ENCODE measurements around the gene CD101. TPM values are rescaled to one million over a fixed set of nuclear protein-coding genes. Genes with fewer than 3 reads are reported as not detected.

Gene CD101
- total RNA-seq, 1 donor from 2014 or later = 0.10 TPM

DNA sequence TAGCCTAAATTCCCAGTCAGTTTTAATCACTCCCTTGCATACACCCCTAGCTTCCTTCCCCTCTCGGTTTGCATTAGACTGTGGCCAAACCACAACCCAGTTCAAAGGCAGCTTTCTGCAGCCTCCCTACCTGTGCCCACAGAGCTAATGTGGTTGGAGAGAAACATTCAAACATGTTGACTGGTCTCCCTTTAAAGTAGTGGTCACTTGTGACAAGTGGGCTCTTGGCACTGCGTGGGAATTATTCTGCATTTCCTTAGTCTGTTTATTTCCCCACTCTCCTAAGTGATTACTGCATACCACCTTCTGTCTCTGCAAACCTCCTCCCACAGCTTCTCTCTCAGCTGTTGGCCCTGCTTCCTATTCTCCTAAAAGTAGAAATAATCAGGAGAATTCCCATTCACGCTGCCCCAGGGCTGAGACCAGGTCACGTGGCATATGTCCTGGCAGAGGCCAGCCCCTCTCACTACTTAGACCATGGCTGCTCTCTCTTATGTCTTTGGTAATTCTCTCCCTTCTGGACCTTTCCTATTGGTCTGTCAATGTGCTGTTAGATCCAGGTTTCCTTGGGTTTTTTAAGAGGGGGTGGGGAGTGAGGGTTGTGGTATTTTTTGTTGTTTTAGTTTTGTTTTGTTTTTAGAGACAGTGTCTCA lies 38.4 kb upstream of the CD101 start:
- no peak for DNase-seq (ENCODE audit: low spot score)
- TF ChIP-seq, protein P1, sequence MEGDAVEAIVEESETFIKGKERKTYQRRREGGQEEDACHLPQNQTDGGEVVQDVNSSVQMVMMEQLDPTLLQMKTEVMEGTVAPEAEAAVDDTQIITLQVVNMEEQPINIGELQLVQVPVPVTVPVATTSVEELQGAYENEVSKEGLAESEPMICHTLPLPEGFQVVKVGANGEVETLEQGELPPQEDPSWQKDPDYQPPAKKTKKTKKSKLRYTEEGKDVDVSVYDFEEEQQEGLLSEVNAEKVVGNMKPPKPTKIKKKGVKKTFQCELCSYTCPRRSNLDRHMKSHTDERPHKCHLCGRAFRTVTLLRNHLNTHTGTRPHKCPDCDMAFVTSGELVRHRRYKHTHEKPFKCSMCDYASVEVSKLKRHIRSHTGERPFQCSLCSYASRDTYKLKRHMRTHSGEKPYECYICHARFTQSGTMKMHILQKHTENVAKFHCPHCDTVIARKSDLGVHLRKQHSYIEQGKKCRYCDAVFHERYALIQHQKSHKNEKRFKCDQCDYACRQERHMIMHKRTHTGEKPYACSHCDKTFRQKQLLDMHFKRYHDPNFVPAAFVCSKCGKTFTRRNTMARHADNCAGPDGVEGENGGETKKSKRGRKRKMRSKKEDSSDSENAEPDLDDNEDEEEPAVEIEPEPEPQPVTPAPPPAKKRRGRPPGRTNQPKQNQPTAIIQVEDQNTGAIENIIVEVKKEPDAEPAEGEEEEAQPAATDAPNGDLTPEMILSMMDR (IDR thresholded peaks at IDR 0.05; ENCODE audit: unreplicated experiment) = no peak
- Mint-ChIP-seq H3K27ac (ENCODE audit: unreplicated experiment) (no peak overlapping the region), H3K27me3 (ENCODE audit: unreplicated experiment) (peaks cover 4% of the 10 kb centered on the region), H3K4me1 (ENCODE audit: unreplicated experiment) (no peaks in the 10 kb centered on the region), H3K4me3 (ENCODE audit: unreplicated experiment) (no peak overlapping the region), H3K36me3 (ENCODE audit: low read depth, unreplicated experiment) (peaks cover 9% of the 10 kb centered on the region), H3K9me3 (ENCODE audit: unreplicated experiment) (no peaks in the 10 kb centered on the region)

DNA sequence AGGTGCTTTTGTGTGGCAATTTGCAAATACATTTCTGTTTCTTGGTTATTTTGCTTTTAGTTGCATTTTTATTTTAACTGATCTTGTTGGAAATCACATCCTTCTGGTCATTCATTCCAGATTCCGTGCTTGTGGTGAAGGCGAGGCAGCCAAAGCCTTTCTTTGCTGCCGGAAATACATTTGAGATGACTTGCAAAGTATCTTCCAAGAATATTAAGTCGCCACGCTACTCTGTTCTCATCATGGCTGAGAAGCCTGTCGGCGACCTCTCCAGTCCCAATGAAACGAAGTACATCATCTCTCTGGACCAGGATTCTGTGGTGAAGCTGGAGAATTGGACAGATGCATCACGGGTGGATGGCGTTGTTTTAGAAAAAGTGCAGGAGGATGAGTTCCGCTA lies 34.8 kb upstream of the CD101 start:
- Mint-ChIP-seq H3K27ac (ENCODE audit: unreplicated experiment) (no peak overlapping the region), H3K4me1 (ENCODE audit: unreplicated experiment) (peaks cover 20% of the 10 kb centered on the region), H3K27me3 (ENCODE audit: unreplicated experiment) (no peaks in the 10 kb centered on the region), H3K4me3 (ENCODE audit: unreplicated experiment) (no peak overlapping the region), H3K9me3 (ENCODE audit: unreplicated experiment) (no peaks in the 10 kb centered on the region), H3K36me3 (ENCODE audit: low read depth, unreplicated experiment) (peaks cover 17% of the 10 kb centered on the region)
- TF ChIP-seq, protein P1 (IDR thresholded peaks at IDR 0.05; ENCODE audit: unreplicated experiment) = no peak
- DNase-seq (ENCODE audit: low spot score) = no peak

DNA sequence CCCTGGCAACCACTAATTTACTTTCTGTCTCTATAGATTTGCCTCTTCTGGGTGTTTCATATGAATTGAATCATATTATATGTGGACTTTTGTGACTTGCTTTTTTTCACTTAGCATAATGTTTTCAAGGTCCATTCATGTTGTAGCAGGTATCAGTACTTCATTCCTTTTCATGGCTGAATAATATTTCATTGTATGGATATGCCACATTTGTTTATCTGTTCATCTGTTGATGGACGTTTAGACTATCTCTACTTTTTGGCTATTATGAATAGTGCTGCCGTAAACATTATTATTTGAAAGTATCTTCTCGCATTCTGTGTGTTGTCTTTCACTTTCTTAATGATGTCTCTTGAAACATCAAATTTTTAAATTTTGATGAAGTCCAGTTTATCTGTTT lies 32.8 kb upstream of the CD101 start:
- TF ChIP-seq, protein P1 (IDR thresholded peaks at IDR 0.05; ENCODE audit: unreplicated experiment) = no peak
- peaks cover 27% of the 10 kb centered on the region for H3K4me1 Mint-ChIP-seq (ENCODE audit: unreplicated experiment)
- H3K9me3 Mint-ChIP-seq (ENCODE audit: unreplicated experiment) = no peaks in the 10 kb centered on the region
- H3K27ac Mint-ChIP-seq (ENCODE audit: unreplicated experiment) = no peak overlapping the region
- no peak for DNase-seq (ENCODE audit: low spot score)
- no peak overlapping the region for H3K4me3 Mint-ChIP-seq (ENCODE audit: unreplicated experiment)
- peaks cover 19% of the 10 kb centered on the region for H3K36me3 Mint-ChIP-seq (ENCODE audit: low read depth, unreplicated experiment)
- H3K27me3 Mint-ChIP-seq (ENCODE audit: unreplicated experiment) = no peaks in the 10 kb centered on the region

DNA sequence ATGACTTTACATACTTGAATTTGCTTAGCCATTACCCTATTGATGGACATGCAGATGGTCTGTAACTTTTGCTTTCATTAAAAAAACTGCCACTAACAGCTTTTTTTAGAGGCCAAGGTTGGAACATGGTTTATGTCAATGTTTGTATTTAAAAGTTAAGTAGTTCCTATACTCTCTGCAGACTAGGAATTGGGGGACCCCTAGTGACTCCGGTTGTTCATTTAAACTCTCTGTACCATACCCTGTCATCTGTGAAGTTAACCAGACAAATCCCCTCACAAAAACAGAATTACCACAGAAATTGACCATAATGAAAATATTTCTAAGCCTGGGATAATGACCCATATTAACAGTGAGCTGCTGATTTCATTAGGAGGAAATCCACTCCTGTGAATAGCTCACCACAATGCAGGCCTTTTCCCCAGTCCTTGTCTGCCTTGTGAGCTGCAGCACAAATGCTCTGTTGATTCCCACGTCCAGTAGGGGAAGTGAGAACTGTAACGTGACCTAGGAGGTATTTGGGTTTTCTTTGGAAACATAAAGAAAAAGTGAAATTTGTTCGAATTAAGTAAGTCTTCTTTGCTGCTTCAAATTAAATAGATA lies 30.2 kb upstream of the CD101 start:
- Mint-ChIP-seq H3K36me3 (ENCODE audit: low read depth, unreplicated experiment) (peaks cover 32% of the 10 kb centered on the region), H3K27me3 (ENCODE audit: unreplicated experiment) (no peaks in the 10 kb centered on the region), H3K27ac (ENCODE audit: unreplicated experiment) (peak overlapping the region; percentile 1), H3K4me1 (ENCODE audit: unreplicated experiment) (peaks cover 27% of the 10 kb centered on the region), H3K9me3 (ENCODE audit: unreplicated experiment) (peaks cover 6% of the 10 kb centered on the region), H3K4me3 (ENCODE audit: unreplicated experiment) (no peak overlapping the region)
- no peak for DNase-seq (ENCODE audit: low spot score)
- TF ChIP-seq, protein P1 (IDR thresholded peaks at IDR 0.05; ENCODE audit: unreplicated experiment) = no peak

DNA sequence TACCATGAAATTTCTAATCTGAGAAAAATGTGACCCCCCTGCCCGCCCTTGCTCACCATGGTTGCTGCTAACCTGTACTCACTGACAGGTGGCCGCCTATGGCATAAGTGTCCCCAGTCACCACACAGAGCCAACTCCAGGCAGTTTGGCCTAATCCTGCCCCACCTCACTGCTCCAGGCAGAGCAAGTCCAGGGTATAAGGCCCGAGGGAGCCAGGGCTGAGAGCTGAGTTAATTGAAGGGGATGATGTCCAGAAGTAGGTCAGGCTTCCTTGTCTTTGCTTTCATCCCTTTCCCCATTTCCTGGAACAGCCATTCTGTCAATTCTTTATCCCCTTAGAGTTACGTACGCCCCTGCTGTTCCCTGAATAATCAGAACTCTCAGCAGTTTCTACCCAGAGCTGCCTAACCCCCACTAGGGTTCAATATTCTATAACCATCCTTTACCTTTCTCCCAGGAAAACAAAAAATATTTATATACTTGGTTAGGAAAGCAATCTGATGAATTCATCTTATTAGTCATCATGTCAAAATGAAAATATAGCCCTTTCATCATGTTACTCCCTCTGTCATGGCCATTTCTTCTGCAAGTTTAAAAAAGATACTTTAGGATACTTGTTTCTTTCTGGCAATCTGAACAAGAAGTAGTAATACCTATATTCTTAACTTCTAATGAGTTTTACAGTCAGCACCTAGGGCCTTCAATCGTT lies 29.4 kb upstream of the CD101 start:
- TF ChIP-seq, protein P1 (IDR thresholded peaks at IDR 0.05; ENCODE audit: unreplicated experiment) = no peak
- no peak for DNase-seq (ENCODE audit: low spot score)
- H3K27me3 Mint-ChIP-seq (ENCODE audit: unreplicated experiment) = no peaks in the 10 kb centered on the region
- H3K4me1 Mint-ChIP-seq (ENCODE audit: unreplicated experiment) = peaks cover 27% of the 10 kb centered on the region
- peaks cover 31% of the 10 kb centered on the region for H3K36me3 Mint-ChIP-seq (ENCODE audit: low read depth, unreplicated experiment)
- no peak overlapping the region for H3K4me3 Mint-ChIP-seq (ENCODE audit: unreplicated experiment)
- H3K9me3 Mint-ChIP-seq (ENCODE audit: unreplicated experiment) = peaks cover 6% of the 10 kb centered on the region
- peak overlapping the region; percentile 1 for H3K27ac Mint-ChIP-seq (ENCODE audit: unreplicated experiment)

All from endothelial cell (in vitro differentiated cells).